HepG2 (cell line): ENCODE results near the gene NEGR1.

Experiments
- FOXK1 ChIP-seq: sonication (generic); formaldehyde crosslinking; IDR thresholded peaks from 2 replicates; pipeline ENCODE4 v1.4.0; 2020; ENCODE audit warnings: low read depth, missing genetic modification reagents, borderline replicate concordance
- HNRNPLL ChIP-seq: fragments of 200-400 bp; formaldehyde crosslinking; IDR thresholded peaks from 2 replicates; pipeline ENCODE4 v1.6.1; 2017; ENCODE audit warnings: mild to moderate bottlenecking, low read depth, low read length; ENCODE audit not compliant: poor library complexity, severe bottlenecking
- ZFP41 ChIP-seq: sonication (generic); formaldehyde crosslinking; IDR thresholded peaks from 2 replicates; pipeline ENCODE4 v1.4.0; 2020; ENCODE audit warnings: mild to moderate bottlenecking, missing genetic modification reagents, borderline replicate concordance
- ZHX1 ChIP-seq: sonication (generic); formaldehyde crosslinking; IDR thresholded peaks from 2 replicates; pipeline ENCODE4 v1.8.1; 2022; ENCODE audit warnings: low read depth, mild to moderate bottlenecking, missing genetic modification reagents
- ZHX2 ChIP-seq, 2 experiments: sonication (generic) in 1 of 2; formaldehyde crosslinking in 1 of 2; IDR thresholded peaks; 2 replicates each; pipeline versions ENCODE4 v1.6.1 to v1.9.0; 2014 to 2022; ENCODE audit warnings: antibody characterized with exemption in 1 of 2, borderline replicate concordance in 1 of 2, inconsistent platforms in 1 of 2, low read depth in 1 of 2, missing genetic modification reagents in 1 of 2
- ZNF784 ChIP-seq: sonication (generic); formaldehyde crosslinking; IDR thresholded peaks from 2 replicates; pipeline ENCODE4 v1.5.1; 2020; ENCODE audit warnings: missing genetic modification reagents, mild to moderate bottlenecking, borderline replicate concordance

GRCh38 chr1:72015006-72015405 is 267.3 kb downstream of the NEGR1 start:
- TF ChIP-seq ZHX2 (IDR thresholded peaks at IDR 0.05; ENCODE audit: low read depth) (no peak), ZHX2 (CRISPR knock-in tag; IDR thresholded peaks at IDR 0.05; ENCODE audit: borderline replicate concordance) (no peak), ZFP41 (CRISPR knock-in tag) (no peak), ZHX1 (CRISPR knock-in tag) (no peak), FOXK1 (CRISPR knock-in tag) (no peak), ZNF784 (no peak), HNRNPLL (no peak)
